H54 (cell line): ENCODE measurements around the gene CASTOR1.

ENCODE experiments used
- DNase-seq: peaks from one replicate; pipeline ENCODE4 v3.0.0; 2011; ENCODE audit warnings: low spot score, mixed read lengths; ENCODE audit not compliant: insufficient read length
- FAIRE-seq: peaks from 3 replicates; lab custom pipeline; 2011; peaks lifted over from hg19 to GRCh38; lab: Jason Lieb, UNC
- POLR2A ChIP-seq: IDR thresholded peaks from 2 replicates; pipeline ENCODE4 v1.6.1; 2011; ENCODE audit warnings: low read depth, mild to moderate bottlenecking, low read length

CASTOR1 gene

DNA sequence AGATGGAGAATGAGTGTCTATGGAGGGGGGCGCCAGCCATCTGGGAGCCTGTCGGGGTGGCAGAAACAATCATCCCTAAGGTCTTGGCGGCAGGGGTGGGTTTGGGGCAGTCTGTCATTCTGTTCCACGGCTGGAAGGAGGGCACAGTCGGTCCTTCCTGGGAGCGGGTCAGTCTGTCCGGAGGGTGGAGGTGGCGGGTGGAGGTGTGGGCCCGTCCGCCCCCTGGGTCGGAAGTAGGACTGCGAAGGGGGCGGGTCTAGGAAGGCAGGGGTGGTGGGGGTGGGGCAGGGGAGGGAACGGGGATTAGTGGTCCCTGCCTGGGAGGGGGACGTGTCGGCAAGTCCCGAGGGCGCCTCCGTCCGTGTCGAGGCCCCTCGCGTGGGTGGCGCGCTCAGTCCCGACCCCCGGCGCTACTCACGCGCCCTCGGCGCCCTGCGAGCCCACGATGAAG lies 37.0 kb upstream of the CASTOR1 start:
- no peak for DNase-seq
- no peak; the same call in 1 of the 2 replicates for TF ChIP-seq POLR2A
- no peak for FAIRE-seq

- no peak for TF ChIP-seq POLR2A
- no peak for FAIRE-seq
- no peak for DNase-seq
These were observed 36.5 kb upstream of the CASTOR1 start for GRCh38 chr22:30325724-30326254.

DNA sequence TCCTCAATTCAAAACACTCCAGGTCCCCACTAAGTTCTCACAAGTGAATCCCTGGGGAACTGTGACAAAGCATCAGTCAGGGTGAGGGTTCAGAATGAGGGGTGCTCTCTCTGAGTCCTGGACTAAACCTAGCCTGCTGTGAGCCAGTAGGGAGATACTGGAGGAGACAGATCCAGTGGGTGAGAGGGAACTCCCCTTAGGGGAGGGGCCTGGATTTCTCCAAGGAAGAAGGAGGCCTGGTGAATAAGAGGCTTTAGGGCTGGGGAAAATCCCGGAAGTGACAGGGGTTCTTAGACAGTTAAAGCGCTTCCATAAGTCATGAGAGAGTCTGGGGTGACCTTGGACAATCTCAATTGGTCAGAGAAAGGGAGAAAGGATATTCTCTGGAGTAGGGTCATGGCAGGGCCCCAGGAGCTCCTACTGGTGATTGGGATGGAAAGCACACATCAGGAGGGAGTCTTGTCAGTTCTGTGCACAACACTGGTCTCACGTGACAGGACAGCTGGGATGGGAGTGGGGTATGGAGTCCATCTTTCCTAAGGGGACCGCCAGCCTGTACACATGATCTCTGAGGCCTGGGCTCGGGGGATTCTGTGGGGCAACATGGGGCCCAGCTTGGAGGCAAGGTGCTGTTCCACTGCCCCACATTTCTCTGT lies 35.9 kb upstream of the CASTOR1 start:
- FAIRE-seq (peak; percentile 80), DNase-seq (peak; percentile 79)
- no peak for TF ChIP-seq POLR2A

DNA sequence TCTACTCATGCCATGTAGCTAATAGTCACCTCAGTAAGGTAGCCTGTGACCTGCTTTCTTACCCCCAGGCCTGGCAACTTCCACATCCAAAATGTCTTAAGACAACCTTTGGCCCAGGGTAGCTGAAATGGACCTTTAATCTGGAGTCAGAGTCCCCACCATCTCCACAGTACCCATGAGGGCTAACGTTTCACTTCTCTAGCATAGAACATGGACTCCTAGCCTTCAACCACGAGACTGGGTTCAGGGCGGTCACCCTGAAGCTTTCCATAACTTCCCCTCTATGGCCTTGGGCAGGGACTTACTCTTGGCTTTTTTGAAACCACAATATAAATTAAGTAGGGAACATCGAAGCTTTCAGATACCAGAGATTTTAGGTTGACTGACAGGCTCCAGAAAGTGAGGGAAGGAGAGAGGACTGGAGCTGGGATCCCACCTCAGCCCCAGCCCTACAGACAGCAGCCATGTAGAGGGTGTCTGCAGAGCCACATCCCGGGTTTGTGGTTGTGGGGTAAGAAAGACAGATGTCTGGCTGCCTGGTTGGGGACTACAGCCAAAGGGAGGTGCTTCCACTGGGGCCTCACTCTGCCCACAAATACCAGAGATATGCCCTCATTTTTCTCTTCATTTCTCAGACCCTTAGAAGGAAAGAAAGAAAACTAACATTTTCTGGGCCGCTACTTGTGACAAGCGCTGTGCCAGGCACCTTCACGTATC lies 34.9 kb upstream of the CASTOR1 start:
- FAIRE-seq = no peak
- no peak for DNase-seq
- TF ChIP-seq POLR2A = no peak

DNA sequence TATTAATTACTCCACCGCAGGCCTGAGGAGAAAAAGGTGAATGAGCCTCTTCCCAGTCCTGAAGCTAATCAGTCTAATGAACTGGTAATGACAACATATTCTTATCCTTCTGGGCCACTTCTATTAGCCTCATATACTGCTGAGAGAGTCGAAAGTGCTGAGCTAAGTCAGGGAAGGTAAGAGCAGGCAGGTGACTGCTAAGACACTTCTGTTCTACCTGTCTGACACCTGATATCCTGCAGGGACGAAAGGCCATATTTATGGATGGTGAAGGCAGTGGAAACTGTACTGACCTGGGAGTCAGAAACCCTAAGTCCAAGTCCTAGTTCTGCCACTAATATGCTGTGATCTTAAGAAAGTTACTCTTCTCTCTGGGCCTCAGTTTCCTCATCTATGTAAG lies 33.9 kb upstream of the CASTOR1 start:
- TF ChIP-seq POLR2A = no peak
- FAIRE-seq (no peak), DNase-seq (no peak)

- FAIRE-seq (no peak), DNase-seq (no peak)
These were observed 32.2 kb upstream of the CASTOR1 start for GRCh38 chr22:30321461-30321860.

GRCh38 chr22:30320021-30320556 lies 30.8 kb upstream of the CASTOR1 start:
- no peak for DNase-seq
- no peak for TF ChIP-seq POLR2A
- no peak for FAIRE-seq

More at GRCh38 chr22:30321461-30321860, 32.2 kb upstream of the CASTOR1 start:
- no peak for TF ChIP-seq POLR2A

- no peak for DNase-seq
- FAIRE-seq = no peak
These were observed 29.6 kb upstream of the CASTOR1 start for GRCh38 chr22:30318799-30319419.

DNA sequence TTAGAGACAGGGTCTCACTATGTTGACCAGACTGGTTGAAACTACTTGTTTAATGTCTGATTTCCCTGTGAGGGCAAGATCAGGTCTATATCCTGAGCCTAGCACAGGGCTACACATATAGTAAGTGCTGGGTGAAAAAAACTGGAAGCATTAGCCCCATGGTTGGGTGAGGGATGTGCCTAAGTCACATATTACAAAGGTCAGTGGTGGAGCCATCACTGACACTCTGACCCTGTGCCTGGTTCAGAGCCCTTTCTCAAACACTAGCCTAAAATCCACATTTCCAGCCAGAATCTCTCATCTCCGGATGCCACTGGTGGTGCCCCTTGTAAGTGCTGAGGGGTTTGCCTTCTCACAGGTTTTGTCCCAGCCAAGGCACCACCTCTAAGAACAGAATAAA lies 28.5 kb upstream of the CASTOR1 start:
- TF ChIP-seq POLR2A = no peak
- no peak for FAIRE-seq
- DNase-seq = no peak

More at GRCh38 chr22:30318799-30319419, 29.6 kb upstream of the CASTOR1 start:
- no peak for TF ChIP-seq POLR2A

GRCh38 chr22:30315962-30316576 lies 26.8 kb upstream of the CASTOR1 start:
- FAIRE-seq (no peak), DNase-seq (no peak)
- no peak for TF ChIP-seq POLR2A

- DNase-seq = no peak
- TF ChIP-seq POLR2A = no peak
- FAIRE-seq = no peak
These were observed 25.6 kb upstream of the CASTOR1 start for GRCh38 chr22:30314915-30315314.

GRCh38 chr22:30313527-30314363 lies 24.4 kb upstream of the CASTOR1 start:
- FAIRE-seq (no peak), DNase-seq (no peak)
- no peak for TF ChIP-seq POLR2A
